DMS114 treated with DMSO at 0.1 percent for 48 hours (cell line): ENCODE data around the gene NLRP11.
"Not testable (repeated sequence)": the region's sequence is repeated elsewhere in the genome, so short reads cannot be mapped to it uniquely, and the experiment has no call there.

Experiments used
- DNase-seq: peaks from one replicate; lab custom pipeline; 2025; ENCODE audit not compliant: unreplicated experiment; lab: John Stamatoyannopoulos, UW

Gene NLRP11

GRCh38 chr19:55781112-55781511 lies 50.7 kb downstream of the NLRP11 start:
- no peak for DNase-seq

GRCh38 chr19:55778331-55778730 lies 53.5 kb downstream of the NLRP11 start:
- DNase-seq: no peak

DNA sequence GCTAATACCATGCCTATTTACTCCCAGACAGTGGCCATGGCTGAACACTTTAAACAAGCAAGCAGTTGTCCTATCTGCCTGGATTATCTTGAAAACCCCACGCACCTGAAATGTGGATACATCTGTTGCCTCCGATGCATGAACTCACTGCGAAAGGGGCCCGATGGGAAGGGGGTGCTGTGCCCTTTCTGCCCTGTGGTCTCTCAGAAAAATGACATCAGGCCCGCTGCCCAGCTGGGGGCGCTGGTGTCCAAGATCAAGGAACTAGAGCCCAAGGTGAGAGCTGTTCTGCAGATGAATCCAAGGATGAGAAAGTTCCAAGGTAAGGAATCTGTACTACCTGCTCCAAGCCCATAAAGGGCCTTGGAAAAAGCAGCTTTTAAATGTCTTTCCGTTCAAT lies 54.3 kb downstream of the NLRP11 start:
- DNase-seq: no peak

DNA sequence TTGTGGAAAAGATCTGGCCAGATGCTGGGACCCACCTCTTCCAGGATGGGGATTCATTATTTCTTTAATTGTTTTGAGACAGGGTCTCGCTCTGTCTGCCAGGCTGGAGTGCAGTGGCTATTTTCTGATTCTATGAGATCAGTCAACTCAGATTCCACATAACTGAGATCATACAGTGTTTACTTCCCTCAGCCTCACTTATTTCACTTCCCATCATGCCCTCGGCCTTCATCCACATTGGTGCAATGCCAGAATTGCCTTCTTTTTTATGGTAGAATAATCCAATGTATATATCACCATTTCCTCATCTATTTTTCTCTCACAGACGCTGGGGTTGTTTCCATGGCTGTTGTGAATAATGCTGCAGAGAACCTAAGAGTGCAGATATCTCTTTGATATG lies 62.2 kb downstream of the NLRP11 start:
- not testable (repeated sequence) for DNase-seq

DNA sequence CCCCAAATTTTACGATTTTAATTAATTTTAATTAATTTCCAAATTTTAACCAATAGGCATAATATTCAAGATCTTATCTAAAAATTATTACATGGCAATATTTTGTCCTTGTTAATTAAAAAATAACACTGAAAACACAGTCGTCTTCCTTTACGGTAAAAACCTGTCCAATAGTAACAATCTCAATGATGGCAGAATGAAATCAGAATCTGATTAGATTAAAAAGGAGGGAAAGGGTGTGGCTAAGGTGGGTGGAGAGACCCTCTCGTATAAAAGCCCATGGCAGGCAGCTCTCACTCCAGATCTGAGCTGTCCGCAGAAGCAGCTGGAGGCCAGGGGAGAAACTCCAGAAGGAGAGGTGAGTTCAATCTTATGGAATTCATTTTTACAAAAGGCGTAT lies 63.0 kb downstream of the NLRP11 start, which contains the start of gene RFPL4AL1:
Gene RFPL4AL1 (plus strand): TSS at position 301 of the 400 bp plus-strand sequence. CDS start 2,687 bp downstream, outside the sequence.
- DNase-seq: not testable (repeated sequence)

DNA sequence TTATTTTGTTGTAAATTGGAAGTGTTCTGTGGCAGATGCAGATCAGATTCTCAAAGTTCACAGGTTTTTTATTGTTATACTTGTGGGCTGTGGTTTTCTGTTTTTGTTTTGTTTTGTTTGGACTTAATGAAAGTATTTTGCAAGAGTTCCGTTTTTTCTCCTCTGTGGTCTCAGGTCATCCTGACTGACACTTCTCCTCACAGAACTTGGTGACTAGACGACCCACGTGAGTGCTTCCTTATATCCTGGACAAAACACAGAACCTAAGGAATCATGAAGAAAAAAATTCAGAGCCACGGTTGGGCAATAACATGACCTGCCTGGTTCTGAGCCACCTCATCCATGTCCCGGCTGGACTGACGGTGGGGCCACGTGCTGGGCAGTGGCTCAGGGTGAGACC lies 65.3 kb downstream of the NLRP11 start:
- no peak for DNase-seq

DNA sequence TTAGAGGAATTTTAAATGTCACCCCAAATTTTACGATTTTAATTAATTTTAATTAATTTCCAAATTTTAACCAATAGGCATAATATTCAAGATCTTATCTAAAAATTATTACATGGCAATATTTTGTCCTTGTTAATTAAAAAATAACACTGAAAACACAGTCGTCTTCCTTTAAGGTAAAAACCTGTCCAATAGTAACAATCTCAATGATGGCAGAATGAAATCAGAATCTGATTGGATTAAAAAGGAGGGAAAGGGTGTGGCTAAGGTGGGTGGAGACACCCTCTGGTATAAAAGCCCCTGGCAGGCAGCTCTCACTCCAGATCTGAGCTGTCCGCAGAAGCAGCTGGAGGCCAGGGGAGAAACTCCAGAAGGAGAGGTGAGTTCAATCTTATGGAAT lies 73.0 kb downstream of the NLRP11 start, which contains the start of gene RFPL4A:
Gene RFPL4A (plus strand): TSS at position 301 of the 400 bp plus-strand sequence. CDS start 2,704 bp downstream, outside the sequence.
- DNase-seq: not testable (repeated sequence)

DNA sequence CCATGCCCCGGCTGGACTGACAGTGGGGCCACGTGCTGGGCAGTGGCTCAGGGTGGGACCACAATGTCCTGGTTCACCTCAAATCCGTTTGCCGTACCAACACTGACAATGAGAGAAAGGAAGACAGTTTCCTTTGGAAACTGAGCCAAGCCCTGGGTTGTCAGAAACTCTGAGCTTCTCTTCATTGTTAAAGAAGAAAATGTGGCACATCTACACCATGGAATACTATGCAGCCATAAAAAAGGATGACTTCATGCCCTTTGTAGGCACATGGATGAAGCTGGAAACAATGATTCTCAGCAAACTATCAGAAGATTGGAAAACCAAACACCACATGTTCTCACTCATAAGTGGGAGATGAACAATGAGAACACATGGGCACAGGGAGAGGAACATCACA lies 75.0 kb downstream of the NLRP11 start:
- not testable (repeated sequence) for DNase-seq

DNA sequence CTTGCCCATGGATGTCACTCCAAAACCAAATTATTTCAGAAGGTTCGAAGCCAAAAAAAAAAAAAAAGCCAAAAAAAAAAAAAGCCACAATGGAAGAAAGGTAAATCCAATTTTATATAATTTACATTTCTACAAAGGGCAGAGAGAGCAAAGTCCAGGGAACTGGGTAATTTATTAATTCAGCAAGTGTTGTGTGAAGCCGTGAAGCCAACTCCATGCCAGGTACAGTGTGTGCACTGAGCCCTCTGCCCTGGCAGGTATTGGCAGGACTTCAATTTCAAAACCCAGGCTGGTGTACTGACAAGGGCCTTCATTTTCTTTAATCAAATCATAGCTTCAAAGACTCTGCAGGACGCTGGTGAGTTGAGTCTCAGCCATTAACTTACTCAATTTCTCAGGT lies 78.4 kb downstream of the NLRP11 start:
- DNase-seq: no peak

DNA sequence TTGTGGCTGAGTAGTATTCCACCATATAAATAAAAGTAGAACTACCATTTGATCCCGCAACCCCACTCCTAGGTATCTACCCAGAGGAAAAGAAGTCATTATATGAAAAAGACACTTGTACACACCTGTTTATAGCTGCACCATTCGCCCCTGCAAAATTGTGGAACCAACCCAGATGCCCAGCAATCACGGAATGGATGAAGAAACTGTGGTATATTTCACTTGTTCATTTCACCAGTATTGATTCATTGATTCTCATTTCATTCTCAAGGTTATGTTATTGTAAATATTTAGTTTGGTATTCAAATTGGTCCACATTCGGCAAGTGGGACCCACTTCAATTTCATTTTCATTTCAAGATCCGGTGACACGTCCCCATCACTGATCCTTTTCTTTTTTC lies 81.1 kb downstream of the NLRP11 start:
- no peak for DNase-seq

DNA sequence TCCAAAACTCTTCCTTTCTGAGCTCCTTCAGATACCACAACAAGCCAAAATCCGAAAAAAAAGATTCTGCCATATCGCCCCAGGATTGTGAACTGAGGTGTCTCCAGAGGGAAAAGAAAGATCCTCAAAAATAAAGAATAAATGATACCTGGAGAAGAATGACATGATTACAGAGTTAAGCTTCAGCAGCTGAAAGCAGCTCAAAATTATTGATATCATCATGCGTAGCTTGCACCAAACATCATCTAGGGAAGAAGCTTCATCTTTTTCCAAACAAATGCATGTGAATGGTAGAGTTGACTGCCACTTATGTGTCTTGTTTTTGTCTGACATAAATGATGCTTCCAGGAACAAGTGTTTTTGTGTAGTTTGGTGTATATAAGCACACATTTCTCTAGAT lies 93.5 kb downstream of the NLRP11 start, which contains the start of gene NLRP9:
Gene NLRP9 (minus strand): TSS at position 101 of the 400 bp plus-strand sequence. CDS start 28 bp downstream, at position 73.
- DNase-seq: no peak
